RPMI7951 (cell line): Measurements from ENCODE around the gene LIMCH1. TPM values are rescaled to one million over a fixed set of nuclear protein-coding genes. Genes with fewer than 3 reads are reported as not detected.
A peak's percentile ranks its signal among the peaks of the same experiment; 100 is the strongest.
"Not testable (repeated sequence)": the region's sequence is repeated elsewhere in the genome, so short reads cannot be mapped to it uniquely, and the experiment has no call there.

Experiments
- DNase-seq: peaks from one replicate; pipeline ENCODE4 v3.0.0-alpha.2; 2012; ENCODE audit warnings: low read depth
- total RNA-seq: library from RNA; depleted of rRNA; stranded (reverse); fragments of >200 nt; shearing (Covaris generic); gene quantifications from 2 replicates; pipeline ENCODE4 v1.2.3, GENCODE V29; 2014

LIMCH1 gene
- total RNA-seq, 1 experiment from 2014 or later = 0.60 TPM

DNA sequence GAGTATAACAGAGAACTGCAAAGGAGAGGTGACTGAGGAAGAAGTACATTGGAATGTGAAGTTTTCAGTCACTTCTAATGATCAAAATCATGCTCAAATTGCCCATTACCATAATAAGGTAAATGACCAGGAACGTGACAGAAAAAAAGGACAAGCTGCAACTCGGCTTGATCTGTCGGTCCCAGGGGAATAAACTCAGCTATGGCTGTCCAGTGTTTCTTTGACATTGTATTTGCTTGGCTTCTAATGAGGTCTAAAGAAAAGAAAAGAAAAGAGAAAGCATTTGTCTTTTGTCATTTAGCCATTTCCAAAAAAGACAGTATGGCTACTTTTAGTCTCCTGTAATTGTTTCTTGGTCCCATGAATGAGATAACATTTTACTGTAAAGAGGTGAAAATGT is 185.3 kb downstream of the LIMCH1 start:
- DNase-seq = no peak

DNA sequence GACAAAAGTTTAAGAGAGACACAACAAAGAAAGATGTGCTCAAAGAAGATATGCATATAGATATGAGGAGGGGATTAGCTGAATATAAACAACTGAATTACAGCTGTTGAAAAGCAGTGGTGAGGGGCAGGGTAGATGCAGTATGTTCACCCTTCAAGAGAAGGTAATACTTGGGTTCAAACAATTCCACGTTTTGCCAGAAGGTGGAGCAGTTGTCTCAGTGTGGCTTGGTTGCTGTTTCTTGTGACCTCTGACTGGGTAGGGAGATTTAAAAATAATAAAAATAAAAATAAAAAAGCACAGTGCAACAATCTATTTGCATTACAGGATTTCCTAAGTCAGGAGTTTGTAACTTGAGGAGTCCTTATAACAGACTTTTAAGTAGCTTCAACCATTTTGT is 187.3 kb downstream of the LIMCH1 start:
- no peak for DNase-seq

DNA sequence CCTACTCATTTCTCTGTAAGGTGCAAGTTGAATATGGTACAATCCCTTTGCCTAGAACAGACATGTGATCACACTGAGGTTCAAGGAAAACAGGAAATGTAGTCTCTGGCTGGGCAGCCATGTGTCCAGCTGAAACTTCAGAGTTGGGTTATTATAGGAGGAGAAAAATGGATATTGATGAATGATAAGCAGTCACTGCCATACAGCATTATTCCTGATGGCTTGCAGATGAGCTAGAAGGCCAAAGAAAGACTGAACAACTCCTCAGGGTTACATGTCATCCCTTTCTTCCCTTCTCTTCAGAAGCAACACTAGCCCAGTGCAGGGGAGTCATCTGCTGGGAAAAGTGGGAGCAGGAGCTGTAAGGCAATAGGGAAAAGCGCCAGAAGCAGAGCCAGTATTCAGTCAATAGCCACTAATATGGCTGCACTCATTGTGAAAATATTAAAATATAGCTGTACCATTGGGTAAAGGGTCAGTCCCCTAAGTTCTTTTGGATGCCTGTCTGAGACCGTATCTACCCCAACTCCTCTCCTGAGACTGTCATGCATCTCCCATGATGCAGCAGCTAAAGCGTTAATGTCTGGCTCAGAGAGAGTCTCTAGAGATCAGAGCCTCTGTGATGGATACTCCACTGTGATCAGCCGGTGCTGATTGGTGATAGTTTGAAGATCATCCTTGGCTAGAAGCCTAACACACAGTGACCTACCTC is 190.1 kb downstream of the LIMCH1 start:
- DNase-seq = no peak

DNA sequence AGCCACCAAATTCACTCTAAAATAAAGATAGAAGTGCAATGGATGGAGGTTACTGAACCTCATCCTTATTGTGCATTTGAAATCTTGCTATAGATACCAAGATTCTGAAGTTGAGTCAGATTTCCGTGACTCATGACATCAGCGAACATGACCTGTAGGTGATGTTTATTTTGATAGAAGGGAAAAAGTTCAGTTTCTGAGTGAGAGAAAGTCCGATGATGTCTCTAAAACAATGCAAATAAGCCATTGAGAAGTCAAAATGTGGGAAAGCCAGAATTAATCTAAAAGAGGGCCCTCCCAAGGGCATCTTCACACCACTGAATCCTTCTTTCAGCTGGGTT is 190.6 kb downstream of the LIMCH1 start:
- DNase-seq = no peak

DNA sequence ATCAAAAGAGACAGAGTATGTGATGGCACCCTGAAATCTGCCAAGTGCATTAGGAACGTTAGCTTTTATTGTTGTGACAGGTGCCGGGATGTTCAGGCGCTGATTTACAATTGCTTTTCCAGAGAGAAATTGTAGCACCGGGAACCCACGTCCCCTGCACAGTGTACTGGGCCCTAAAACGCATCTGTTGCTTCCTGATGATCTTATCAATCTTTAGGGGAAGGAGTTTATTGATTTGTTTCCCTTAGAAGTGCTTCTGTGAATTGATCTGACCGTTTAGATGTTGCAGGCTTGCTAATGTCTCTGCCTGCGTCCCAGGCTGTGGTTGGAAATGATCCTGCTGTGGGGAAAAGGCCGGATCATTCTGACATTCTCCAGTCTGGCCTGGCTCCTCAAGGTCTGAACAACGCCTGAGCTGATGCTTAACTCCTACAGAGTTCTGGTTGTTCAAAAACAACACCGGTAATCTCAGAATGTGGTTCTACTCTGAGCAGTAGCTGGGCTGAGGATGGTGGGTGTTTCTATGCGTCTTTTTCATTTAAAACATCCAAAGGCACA is 193.7 kb downstream of the LIMCH1 start:
- no peak for DNase-seq

DNA sequence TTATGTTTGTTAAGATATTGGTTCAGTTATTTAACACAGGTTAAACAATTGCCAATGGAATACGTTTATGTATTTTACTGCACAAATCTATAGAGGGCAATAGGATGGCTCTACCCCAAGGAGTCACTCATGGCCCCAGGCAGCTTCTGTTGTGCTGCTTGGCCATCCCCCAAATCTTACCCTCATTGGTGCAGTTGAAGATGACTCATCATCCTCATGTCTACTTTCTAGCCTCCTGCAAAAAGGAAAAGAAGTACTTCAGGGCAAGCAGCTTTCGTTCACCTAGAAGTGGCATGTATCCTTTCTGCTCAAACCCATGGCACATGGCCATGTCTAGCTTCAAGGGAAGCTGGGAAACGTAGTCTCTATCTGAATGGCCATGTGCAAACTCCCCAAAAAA is 196.4 kb downstream of the LIMCH1 start:
- DNase-seq = peak; percentile 37

DNA sequence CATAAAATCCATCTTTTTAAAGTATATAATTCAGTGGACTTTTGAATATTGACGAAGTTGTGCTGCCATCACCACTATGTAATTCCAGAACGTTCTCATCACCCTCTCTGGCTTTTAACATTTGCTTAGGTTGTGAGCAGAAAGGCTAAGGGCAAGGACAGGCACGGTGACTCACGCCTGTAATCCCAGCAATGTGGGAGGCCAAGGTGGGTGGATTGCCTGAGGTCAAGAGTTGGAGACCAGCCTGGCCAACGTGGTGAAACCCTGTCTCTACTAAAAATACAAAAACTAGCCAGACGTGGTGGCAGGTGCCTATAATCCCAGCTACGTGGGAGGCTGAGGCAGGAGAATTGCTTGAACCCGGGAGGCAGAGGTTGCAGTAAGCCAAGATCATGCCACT is 199.5 kb downstream of the LIMCH1 start:
- DNase-seq = not testable (repeated sequence)

DNA sequence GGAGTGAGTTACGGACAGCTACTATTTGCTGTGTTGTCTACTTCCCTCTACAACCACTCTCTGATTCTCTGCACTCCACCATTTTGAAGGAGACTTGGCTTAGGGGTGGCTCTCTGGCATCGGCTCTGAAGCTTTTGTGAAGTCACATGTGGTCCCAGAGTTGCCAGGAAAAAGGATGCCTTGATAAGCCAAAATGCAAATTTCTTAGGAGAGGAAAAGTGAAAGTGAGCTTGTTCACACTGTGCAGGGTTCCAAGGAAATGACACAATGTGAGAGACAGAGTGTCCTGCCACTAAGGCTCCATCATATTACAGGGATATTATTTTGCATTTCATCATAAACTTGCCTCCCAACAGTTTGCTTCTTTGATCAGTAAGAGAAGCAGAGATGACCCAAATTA is 203.4 kb downstream of the LIMCH1 start:
- DNase-seq = no peak

DNA sequence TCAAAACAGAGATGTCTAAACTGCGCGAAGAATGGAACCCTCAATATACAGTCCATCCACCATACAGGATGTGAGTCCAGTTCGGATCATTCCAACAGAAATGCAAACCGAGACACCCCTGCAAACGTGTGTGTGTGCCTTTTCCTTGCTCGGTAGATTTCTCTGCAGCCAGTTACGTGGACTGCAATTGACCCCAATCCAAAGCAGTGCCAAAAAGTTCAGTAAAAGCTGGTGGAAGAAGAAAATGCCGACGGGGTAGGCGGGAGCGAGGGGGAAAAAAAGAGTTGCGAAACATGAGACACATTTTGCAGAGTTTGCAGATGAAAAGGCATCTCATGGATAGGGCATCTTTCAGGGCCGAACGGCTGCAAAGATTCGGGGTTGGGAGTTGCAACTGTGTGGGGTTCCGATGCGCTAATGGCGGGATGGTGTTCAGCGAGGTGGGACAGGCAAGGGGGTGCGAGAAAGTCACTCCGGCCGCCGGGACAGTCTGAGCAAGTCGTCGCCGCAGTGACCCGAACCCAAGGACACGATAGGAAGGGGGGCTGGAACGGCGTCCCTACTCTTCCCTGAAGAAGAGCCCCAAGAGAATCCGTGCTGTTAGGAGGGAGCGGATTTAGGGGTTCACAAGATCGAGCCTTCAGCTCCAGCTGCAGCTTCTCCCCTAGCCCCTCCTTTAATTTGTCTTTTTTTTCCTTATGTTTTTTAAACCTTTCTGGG is 206.8 kb downstream of the LIMCH1 start:
- DNase-seq = no peak

DNA sequence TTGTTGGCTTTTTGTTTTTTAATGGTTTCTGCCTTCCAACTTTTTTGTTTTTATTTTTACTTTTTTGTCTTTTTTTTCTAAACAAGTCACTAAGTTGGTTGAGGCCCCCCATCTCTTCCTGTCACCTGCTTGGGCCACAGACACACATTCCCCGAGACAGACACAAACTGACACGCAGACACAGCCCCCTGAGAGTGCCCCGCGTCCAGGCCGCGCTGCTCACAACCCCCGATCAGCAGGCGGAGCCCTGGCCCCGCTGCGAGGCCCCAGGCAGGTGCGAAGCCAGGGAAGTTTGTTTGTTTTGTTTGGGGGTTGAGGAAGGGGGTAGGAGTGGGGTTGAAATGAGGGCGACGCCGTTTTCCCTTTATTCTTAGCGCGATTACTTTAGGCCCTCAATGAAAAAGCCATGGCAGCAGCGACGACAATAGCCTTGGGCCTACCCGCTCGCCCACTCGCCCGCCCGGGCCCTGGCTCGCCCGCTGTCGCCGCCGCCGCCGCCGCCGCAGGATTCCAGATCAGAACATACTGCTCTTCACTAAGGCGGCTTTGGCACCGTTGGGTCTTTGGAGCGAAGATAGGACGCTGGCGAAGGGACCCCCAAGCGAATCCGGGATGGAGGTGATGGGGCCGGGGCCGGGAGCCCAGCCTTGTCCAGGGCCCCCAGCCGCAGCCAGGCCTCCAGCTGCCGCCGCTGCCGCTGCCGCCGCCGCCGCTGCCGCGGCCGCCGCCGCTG is 207.5 kb downstream of the LIMCH1 start:
- no peak for DNase-seq

DNA sequence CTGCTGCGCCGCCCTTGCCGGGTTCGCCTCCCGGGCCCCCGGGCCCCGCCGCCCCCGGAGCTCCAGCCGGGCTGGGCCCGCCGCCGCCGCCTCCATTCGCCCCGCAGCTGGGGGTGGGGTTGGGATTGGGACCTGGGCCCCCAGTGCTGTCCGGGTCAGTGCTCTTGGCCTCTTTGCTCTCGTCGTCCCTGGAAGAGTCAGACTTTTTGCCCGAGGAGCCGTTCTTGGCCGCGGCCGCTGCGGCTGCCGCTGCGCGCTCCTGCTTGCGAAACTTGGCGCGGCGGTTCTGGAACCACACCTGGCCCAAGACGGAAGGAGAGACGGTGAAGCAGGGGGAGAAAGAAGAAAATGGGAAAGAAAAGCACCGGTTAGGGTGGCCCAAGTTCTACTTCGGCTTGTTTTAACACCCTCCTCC is 208.1 kb downstream of the LIMCH1 start:
- DNase-seq = no peak

DNA sequence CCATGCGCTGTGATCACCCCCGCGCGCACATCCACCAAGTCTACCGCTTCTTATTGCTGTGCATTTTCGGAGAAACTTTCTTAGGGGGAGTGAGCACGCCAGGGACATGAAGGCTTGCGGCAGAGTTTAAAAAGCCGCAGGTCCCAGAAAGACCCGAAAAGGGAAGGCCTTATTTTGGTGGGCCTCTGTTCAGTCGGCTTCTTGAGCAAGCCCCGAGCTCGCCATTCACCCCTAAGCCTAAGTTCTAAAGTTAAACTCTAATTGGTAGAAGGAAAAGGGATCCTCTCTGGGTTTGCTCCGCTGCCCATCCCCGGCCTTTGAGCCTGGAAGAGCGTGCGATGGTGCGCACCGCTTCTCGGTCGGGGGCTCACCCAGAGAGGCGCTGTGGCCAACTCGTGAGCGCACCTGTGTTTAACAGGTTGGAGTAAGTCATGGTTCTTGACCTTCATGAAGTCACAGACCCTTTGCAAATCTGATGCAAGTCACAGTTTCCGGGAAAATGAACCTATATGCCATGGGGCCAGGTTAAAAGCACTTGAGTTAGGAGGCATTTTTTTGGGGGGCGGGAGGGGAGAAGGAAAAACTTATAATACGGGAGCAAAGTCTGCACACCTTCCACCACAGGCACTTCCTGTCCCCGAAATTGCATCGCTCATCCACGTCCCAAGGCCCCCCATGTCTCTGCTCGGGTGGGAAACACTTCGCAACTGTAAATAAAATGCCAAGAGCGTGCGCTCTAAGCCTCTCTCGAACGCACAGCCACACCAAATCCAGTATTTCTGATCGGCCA is 208.7 kb downstream of the LIMCH1 start:
- no peak for DNase-seq

DNA sequence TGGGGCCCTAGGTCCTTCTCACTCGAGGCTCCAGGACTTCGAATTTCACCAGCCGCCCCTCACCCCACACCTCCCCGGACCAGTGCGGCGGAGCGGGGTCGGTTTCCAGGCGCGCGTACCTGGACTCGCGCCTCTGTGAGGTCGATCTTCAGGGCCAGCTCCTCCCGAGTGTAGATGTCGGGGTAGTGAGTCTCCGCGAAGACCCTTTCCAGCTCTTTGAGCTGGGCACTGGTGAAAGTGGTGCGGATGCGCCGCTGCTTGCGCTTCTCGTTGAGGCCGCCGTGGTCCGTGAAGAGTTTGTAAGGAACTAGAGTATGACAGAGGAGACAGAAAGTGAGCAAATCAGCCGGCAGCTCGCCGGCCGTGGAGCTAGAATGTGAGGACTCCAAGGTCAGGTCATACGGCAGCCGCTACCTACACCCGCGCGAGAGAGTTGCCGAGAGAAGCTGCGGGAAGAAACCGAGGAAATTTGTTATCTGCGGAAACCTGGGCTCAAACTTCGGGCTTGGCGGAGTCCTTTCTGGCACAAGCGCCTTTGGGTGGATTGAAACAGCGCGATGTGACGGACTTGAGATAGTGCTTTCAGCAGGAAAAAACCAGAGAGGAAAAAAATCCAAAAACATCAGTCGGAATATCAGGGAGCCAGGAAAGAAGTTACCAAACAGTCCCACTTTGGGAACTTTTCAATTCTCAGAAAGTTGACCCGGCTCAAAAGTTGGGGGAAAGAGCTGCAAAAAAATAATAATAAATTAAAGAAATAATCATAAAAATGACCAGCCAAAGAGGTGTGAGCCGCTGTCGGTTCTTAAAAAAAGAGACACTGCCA is 209.5 kb downstream of the LIMCH1 start:
- DNase-seq = no peak

DNA sequence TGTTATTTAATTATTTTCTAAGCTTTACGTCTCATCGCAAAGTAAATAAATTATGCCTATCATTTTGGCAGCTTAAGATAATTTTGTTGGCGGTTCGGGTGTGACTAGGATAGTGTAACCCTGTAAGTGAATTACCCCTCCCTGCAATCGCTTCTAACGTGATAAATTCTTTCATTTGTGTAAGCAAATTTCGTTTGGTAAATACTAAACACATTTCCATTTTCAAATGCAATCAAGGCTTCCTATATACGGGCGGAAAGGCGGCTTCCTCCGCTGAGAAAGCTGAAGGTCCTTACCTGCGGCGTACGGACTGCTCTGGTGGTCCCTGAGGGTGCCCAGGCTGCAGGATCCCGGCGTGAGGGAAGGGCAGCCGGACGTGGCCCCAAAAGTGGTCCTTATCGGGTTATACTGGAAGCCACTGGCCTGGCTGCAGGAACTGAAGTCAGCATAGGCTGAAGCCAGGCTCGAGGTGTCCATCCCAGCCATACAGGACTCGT is 210.2 kb downstream of the LIMCH1 start:
- no peak for DNase-seq

DNA sequence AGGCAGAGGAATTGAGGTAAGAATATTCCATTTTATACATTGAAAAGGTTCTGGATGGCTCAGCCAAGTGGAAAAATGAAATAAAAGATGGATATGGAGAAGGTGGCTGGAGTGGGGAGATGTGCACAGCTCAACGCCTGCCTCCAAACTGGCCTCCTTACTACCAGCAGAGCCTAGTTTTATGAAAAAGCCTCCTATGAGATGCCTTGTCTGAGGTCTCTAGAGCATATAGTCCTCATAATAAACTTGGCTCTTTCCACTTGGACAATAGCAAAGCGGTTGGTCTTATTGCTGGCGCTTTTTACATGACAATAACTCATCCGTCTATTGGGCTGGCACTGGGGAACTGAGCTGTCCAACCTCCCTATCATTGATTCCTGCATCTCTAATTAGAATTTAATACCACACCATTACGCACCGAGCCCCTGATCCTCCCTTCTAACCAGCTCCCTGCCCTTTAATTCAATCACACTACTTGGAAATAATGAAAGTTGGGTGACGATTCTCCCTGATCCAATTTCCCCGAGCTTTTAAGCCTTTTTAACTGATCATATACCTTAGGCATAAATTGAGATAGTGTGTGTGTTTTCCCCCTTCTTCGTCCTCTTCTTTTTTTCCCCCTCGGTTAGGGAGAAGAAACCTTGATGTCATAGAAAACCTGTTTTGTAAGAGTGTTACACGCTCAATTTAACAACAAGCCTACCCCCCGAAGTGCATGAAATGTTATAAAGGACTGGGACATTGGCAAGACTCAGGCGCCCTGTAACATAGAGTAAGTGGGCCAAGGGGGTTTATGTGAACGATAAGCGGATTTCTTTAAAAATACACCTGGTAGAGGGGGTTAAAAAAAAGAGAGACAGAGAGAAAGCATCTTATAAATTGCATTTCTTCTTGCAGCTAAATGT is 210.9 kb downstream of the LIMCH1 start, which contains the start of gene PHOX2B:
TSS of gene PHOX2B (minus strand) at position 155 of the 905 bp plus-strand sequence. CDS start at position 40, 115 bp downstream.
- DNase-seq = no peak

DNA sequence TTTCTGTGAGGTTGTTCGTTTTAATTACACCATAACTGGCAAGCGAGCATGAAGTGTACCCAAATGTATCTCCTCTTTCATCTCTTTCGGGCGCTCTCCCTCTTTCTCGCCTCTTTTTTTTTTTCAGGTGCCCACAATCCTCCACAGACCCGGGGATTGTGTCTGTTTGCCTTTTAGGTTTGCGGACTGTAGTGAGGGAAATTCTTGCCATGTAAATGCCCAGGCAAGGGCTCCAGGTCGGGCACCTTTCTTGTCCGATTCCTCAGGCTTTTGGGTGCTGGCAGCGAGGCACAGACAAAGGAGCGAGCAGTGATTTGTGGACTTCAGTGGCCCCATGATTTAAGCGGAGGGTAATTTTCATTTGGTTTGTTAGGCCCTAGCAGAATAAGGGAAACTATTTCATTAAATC is 211.7 kb downstream of the LIMCH1 start:
- no peak for DNase-seq
